Hematopoietic multipotent progenitor cell treated with erythropoietin and hydrocortisone succinate and interleukin-3 and kit ligand, for 6 days (in vitro differentiated cells): ENCODE measurements around the gene TTC39A.
A peak's percentile ranks its signal among the peaks of the same experiment; 100 is the strongest.

ENCODE experiments used
- DNase-seq: peaks from one replicate; pipeline ENCODE4 v3.0.0-alpha.2; 2015

The TTC39A gene

DNA sequence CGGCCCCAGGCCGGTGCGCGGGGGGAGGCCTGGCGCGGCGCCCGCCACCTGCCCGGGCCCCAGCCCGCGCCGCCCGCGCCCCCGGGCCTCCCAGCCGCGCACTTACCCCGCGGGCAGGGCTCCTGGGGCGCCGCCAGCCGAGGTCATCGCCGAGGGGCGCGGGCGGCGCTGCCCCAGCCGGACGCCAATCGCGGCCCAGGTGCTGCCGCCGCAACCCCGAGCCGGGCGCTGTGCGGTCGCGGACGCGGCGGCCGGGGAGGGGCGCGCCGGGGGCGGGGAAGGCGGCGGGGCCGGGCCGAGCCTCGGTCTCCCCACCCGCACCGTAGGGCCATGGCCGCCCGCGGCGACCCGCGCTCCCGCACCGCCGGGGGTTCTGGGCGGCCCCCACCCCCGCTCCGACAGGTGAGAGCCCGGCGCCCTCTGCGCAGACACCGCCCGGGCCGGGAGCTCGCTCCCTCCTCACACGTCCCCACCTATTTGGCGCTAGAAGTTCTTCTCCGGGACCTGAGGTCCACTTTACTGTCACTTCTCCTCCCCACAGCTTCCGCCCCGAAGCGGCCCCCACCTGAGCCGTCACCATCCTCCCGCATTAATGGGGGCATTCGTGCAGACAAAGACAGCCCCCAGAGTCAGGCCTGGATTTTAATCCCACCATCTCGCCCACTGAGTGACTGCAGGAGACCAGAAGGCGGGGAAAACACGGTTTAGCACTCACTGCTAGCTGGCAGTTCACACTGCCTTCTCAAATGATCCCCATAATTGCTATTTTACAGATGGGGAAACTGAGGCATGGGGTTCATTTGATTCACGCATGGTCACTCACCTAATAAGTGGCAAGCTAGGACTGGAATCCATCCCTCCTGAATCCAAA lies at the start of gene TTC39A:
Gene TTC39A, minus strand, starts transcription at position 232 of the 871 bp plus-strand sequence. Its CDS starts 85 bp downstream, at position 147.
- no peak for DNase-seq

DNA sequence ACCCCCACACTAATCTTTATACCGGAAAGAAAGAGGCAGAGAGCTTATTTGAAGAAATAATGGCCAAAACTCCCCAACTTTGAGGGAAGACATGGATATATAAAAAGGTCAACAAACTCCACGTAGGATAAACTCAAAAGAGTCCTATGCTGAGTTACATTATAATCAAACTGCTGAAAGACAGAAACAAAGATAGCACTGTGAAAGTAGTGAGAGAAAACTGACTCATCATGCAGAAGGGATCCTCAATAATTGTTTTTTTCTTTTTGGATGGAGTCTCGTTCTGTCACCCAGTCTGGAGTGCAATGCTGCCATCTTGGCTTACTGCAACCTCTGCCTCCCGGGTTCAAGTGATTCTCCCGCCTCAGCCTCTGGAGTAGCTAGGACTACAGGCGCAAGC lies 48.5 kb upstream of the TTC39A start:
- DNase-seq = no peak

DNA sequence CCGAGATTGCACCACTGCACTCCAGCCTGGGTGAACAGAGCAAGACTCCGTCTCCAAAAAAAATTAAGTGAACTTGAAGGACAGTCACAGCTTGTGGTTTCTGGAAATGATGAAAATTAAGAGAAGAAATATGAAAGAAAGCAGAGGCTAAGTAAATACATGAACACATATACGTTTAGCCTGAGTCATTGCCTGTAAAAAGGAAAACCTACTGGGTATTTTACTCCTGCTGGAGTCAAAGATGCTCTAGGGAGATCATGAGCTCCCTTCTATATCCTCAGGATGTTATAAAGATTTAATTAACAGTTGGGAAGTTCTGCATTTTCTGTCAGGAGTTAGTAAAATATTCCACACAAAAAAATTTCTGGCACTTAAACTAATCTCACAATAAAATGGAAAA lies 43.5 kb upstream of the TTC39A start:
- DNase-seq = no peak

- DNase-seq = no peak
Measured at GRCh38 chr1:51372561-51372960, 42.2 kb upstream of the TTC39A start.

GRCh38 chr1:51369171-51369570 lies 38.8 kb upstream of the TTC39A start:
- DNase-seq = no peak

DNA sequence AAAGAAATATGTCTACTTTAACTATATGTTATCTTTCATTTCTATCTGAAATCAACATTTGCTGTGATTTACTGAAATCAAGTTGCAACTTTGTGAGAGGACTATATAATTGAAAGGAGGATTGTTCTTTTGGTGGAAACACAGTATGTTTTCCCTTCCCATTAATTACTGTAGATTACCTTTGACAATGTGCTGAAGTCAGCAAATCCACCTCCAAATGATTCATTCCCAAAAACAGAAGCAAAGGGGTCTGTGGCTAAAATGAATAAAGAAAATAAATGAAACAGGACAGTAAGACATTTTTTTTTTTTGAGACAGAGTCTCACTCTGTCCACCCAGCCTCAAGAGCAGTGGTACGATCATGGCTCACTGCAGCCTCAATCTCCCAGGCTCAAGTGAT lies 35.4 kb upstream of the TTC39A start:
- no peak for DNase-seq

GRCh38 chr1:51359879-51360278 lies 29.5 kb upstream of the TTC39A start:
- DNase-seq = no peak

DNA sequence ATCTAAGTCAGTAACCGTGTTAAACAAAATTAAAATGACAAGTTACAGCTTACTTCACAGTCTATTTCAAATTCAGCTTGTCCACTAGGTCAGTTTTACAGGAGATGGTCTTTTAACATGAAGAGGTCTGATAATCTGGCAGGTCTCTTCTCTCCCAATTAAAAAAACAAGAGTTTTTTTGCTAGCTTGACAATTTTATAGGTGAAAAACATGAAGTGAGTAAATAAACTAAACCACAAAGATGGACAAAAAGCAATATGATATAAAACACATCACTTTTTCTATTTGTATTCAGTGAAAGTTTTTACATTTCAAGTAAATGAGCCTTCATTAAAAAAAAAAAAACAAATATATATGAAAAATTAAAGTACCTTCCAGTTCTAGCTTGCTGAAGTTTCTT lies 25.0 kb upstream of the TTC39A start:
- no peak for DNase-seq

DNA sequence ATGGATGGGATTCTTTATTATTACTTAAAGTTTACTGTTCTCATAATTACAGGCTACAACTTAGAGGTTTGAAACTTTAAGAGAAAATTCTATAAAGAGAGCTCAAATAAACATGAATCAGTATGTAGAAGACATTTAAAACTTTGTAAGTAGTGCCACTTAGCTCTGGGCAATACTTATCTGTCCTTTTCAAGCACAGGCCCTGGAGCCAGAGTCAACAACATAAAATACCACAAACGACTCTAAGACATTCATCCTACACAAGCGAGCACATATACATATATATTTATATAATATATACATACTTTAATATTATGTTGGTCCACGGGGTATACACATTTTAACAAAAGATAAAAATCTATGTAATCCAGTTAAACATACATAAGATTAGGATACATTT lies 24.1 kb upstream of the TTC39A start:
- DNase-seq = no peak

DNA sequence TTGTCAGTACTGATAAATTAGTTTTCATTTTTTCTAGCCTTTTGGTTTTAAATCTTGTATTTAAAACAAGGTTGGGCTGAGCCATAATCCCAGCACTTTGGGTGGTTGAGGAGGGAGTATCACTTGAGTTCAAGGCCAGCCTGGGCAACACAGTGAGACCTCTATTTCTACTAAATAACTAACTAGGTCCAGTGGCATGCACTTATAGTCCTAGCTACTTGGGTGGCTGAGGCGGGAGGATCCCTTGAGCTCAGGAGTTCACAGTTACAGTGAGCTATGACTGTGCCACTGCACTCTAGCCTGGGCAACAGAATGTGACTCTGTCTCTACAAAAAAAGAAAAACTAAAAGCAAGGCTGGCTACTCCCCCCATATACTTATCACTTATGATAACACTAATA lies 21.5 kb upstream of the TTC39A start:
- no peak for DNase-seq

GRCh38 chr1:51349862-51350261 lies 19.5 kb upstream of the TTC39A start:
- no peak for DNase-seq

GRCh38 chr1:51348147-51348527 lies 17.8 kb upstream of the TTC39A start:
- DNase-seq = no peak

DNA sequence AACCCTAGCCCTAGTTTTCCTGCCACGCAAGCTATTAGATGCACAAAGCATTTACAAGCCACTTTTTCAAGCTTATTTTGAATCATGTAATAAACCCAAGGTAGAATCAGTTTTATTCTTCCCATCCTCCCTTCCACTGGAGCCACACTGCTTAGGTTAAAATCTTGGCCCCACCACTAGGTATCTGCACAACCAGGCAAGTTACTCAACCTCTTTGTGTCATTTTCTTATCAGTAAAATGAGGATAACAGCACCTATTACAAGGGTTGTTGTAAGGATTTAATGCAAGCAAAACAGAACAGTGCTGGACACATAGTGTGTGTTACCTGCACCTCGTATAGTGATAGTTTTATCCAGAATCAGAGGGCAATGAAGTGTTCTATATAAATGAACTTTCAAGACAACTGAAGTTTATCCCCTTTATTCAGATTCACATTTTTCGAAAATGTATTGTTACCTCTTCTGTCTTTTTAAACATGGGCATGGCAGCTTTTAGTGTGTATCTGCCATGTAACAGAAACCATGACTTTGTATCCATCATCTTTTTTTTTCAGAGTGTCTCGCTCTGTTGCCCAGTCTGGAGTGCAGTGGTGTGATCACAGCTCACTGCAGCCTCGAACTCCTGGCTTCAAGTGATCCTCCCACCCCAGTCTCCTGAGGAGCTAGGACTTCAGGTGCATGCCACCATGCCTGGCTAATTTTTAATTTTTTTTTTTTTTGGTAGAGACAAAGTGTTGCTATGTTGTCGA lies 17.2 kb upstream of the TTC39A start:
- no peak for DNase-seq

DNA sequence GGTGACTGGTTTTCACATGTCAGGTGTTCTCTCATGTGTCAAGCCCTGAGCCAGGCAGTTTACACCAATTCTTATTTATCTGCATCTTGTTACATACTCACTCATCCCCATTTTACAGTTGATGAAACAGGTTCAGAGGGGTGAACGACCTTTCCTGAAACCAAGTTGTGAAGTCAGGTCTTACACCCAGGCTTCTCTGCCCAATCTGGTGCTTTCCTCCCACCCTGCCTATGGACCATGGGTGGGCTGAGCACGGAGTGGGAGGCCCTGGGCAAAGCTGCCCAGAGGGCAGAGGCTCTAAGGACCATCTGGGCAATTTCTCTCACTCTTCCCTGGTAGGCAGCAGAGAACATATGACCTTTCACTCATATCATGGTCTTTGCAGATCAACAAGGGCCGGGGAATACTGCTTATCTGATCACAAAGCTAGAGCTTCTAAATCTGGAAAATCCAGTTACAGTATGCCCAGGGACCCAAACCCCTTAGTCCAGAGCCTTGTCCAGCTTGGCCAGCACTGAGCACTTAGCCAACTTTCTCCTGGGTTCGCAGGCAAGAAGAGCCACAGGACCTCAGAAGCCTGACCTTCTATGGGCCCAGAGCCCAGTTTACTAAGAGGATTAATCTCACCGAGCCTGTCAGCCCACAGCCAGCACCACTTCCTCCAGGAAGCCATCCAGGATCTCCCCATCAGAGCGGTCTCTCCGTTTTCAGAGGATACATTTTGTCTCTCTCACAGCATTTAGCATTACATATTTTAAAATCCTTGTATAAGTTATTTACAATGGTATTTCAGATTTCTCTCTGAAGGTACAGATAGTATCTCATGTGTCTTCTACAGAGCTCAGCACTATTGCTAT lies 16.0 kb upstream of the TTC39A start:
- no peak for DNase-seq

DNA sequence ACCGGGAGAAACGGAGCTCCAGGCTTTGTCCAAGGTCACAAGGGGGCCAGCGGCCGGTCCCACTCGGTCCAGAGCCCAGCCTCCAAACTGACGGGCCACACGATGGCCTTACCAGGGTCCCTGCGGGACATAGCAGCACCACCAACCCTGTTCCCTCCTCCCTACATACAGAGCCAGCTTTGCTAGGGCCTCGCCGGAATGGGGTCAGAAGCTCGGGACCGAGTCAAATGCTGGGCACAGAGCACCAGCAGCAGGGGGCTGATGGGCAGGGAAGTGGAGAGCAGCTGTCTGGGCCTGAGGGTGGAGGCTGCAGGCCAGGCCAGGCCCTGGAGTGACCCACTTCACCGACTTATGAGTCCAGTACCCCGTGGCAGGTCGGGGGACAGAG lies 14.9 kb upstream of the TTC39A start:
- DNase-seq = no peak

DNA sequence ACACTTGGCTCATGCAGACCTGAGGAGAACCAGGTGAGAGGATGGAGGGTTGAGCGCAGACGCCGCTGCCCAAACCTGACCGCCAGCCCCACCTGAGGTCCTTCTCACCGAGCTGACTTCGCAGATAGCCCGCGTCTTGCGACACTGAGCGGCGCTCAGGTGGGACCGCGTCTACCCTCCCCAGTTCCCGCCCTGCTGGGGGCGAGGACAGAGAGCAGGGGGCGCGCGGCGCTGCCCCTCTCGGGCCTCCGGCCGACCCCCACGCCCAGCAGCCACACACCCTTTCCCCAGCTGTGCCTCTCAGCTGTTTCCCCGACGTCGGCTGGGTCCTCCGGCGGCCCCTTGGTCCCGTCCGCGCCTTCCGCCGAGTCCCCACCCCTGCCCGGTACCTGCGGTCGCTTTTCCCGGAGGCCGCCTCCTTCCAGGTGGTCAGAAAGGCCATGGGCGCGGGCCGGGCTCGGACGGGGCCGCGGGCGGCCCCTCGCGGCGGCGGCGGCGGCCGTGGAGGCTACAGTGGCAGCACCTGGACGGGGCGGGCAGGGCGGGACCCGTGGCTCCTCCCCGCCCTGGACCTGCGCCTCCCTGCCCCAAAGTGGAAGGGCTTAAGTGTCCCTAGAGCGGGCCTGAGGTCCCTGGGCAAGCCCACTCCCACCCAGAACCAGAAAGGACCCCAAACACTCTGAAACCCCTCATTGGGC lies 14.4 kb upstream of the TTC39A start:
- no peak for DNase-seq

- DNase-seq = no peak
Measured at GRCh38 chr1:51344276-51344601, 13.9 kb upstream of the TTC39A start.

GRCh38 chr1:51343624-51344023 lies 13.3 kb upstream of the TTC39A start:
- DNase-seq = no peak

- no peak for DNase-seq
Measured at GRCh38 chr1:51342591-51343206, 12.3 kb upstream of the TTC39A start.

DNA sequence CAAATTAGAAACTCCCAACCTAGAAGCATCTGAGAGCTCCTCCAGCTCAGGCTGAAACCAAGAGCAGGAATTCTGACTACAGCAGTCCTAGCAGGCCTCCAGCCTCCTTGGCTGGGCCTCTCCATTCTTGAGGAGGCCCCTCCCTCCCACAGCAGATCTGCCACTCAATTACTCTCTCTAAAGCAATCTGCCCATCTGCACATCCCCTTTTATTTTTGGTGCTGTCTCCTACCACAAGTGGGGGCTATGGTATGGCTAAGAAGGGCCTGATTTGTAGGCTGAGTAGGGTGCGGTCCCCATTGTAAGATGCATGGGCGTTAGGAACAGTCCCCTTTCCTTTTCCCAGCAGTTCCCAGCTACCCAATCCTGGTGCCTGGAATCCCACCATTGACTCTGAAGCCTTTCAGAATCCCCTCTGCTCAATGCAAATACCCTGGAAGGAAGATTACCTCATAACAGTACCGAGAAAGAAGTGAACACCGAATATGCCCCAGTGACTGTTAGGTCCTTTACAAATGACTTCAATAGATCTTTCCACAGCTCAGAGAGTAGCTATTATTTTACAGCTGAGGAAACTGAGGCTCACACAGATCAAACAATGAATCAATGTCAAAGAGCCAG lies 11.6 kb upstream of the TTC39A start:
- DNase-seq = peak; percentile 67

DNA sequence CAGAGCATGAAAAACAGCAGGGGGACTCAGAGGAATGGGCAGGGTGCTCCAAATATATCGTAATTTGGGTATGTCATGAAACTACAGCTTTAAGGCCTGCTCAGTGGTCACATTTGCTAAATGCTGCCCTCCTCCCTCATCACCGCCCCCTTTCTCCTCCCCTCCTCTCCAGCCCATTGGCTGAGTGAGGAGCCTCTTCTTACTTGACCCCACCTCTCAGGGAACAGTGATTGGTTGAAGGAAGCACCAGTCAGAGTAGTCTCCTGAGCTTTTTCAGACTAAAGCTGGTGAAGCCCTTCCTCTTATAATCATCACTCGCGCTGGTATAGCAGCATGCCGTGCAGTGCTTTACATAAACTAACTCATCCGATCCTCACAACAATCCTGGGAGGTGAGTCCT lies 10.0 kb upstream of the TTC39A start:
- no peak for DNase-seq

GRCh38 chr1:51336711-51337110 lies 6.3 kb upstream of the TTC39A start:
- no peak for DNase-seq
